ENCODE measurements around the gene CHCHD1.
"Not testable (repeated sequence)": the region's sequence is repeated elsewhere in the genome, so short reads cannot be mapped to it uniquely, and the experiment has no call there.

CHCHD1 gene

DNA sequence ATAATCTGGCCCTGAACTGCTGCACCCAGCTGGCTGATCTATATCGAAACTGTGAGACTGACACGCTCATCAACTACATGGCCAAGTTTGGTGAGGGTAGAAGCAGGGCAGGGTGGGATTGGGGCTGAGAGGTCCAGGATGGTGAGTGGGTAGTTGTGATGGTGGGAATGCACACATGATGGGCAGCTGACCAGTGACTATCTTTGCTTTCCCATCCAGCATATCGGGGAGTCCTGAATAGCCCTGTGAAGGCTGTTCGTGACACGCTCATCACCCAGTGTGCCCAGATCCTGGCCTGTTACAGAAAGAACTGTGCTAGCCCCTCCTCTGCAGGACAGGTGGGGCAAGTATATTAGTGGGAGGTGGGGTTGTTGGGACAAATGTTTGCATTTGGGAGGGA is 12.5 kb upstream of the CHCHD1 start:
- no peak for DNase-seq

- peak; percentile 27 to 65 for DNase-seq
Observed at GRCh38 chr10:73771722-73772280, 10.0 kb upstream of the CHCHD1 start.

DNA sequence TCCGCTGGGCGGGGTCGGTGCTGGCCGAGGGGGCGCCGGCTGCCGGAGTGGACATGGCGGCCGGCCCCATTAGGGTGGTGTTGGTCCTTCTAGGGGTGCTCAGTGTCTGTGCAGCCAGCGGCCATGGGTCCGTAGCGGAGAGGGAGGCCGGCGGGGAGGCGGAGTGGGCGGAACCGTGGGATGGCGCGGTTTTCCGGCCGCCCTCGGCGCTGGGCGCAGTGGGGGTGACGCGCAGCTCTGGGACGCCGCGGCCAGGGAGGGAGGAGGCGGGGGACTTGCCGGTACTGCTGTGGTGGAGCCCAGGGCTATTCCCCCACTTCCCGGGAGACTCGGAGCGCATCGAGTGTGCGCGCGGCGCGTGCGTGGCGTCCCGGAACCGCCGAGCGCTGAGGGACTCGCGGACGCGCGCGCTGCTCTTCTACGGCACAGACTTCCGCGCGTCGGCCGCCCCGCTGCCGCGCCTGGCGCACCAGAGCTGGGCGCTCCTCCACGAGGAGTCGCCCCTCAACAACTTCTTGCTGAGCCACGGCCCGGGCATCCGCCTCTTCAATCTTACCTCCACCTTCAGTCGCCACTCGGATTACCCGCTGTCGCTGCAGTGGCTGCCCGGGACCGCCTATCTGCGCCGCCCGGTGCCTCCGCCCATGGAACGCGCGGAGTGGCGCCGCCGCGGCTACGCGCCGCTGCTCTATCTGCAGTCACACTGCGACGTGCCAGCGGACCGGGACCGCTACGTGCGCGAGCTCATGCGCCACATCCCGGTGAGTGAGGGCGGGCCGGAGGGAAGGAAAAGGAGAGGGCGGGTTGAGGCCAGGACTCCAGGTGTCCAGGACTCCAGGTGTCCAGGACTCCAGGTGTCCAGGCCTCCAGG is 9.3 kb upstream of the CHCHD1 start:
- peak; percentile 65 to 67 for DNase-seq

GRCh38 chr10:73773152-73773879 is 8.5 kb upstream of the CHCHD1 start:
- DNase-seq = no peak

DNA sequence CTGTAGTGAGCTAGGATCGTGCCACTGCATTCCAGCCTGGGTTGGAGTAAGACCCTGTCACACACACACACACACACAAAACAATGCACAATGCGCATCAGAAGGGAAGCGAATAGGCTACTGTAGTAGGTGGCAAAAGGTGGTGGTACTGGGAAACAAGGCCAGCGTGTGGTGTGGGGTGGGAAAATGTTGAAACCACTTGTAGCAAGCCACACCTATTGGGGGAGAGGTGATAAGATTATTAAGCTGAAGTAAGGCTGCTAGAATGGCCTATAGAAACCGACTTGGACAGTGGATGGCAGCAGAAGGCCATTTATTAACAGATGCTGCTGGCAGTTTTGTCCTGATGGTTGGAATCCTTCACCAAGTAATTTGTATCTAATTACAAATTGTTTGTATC is 7.2 kb upstream of the CHCHD1 start:
- no peak for DNase-seq

GRCh38 chr10:73779018-73779417 is 2.8 kb upstream of the CHCHD1 start:
- DNase-seq = no peak

GRCh38 chr10:73779539-73780197 is 2.2 kb upstream of the CHCHD1 start:
- no peak for DNase-seq

GRCh38 chr10:73780301-73780700 is 1.5 kb upstream of the CHCHD1 start:
- DNase-seq = no peak

GRCh38 chr10:73780966-73781365 is 882 bp upstream of the CHCHD1 start:
- no peak for DNase-seq

DNA sequence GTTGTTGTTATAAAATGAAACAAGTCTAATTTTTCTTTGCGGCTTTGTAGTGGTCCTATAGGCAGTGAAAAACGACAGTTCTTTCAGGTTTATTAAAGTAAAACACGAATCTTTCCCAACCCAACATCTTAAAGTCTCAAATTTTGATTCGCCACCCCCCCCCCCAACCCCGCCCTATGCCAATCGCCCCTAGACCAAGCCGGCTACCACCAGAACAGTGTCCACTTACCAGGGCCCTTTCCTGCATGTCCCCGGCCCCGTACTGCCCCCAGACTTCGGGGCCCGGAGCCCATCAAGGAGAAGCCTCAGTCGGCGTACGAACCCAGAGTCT is 335 bp upstream of the CHCHD1 start:
- DNase-seq = no peak

DNA sequence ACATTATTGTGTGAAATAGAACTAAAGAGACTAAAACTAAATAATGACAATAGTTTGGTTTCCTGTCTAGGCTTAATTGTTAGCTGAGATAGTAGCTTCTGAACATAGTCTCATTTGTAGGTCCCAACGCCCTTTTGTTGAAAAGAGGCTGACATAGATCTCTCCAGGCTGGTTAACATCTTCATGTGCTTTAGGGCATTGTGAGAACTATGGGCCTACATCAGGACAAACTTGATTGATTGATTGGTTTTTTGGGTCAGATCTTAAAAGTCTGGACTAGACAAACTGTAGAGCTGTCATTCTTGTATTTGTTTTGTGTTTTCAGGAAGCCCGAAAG is 869 bp downstream of the CHCHD1 start:
- no peak for DNase-seq

DNA sequence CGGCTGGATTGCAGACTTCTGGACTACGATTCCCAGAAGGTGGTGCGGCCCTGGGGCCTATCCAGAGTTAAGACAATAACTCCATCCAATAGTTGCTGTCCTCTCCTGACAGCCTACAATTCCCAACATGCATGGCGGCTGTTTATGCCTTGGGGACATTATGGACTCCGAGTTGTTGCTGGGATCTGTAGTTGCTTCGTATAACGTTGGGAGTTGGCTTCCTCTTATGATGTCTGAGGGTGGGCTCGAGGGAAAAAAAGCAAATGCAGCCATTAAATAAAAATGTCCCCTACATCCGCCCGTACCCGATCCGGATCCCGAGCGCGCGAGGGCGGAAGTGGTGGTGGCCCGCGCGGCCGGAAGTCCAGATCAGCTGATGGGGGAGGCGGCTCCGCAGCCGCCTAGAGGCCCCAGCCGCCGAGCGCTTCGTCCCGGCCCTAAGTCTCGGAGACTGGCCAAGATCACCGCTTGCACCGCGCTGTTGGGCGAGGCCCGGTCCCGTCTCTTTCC is 3.4 kb downstream of the CHCHD1 start, which contains the start of gene ZSWIM8:
Gene ZSWIM8 (plus strand): TSS at position 396 of the 510 bp plus-strand sequence. CDS start 273 bp downstream, outside the sequence.
- DNase-seq = peak; percentile 78 to 84

DNA sequence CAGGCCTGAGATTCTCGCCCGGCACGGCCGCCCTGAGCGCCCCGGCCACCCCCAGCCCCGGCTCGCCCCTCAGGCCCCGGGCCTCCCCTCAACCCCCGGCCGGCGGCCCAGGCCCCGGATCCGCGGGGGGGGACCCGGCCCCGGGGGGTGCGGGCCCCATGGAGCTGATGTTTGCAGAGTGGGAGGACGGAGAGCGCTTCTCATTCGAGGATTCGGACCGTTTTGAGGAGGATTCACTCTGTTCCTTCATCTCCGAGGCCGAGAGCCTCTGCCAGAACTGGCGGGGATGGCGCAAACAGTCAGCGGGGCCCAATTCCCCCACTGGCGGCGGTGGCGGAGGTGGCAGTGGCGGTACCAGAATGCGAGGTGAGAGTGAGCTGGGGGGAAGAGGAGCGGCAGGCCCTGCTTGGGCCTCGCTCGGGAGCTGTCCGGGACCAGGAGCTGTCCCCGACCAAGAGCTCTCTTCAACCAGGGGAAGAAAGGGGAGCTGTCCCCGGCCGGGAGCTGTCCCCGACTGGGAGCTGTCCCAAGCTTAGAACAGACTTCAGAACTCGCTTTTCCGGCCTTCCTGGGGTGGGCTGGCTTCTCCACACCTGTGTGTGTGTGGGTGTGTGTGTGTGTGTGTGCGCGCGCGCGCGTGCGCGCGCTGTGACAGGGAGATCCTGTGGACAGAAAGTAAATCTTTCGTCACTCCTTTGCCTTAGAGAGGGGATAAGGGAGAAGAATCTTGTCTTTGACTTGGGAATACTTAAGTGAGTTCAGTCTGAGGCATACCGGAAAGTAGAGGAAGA is 4.1 kb downstream of the CHCHD1 start:
- no peak for DNase-seq

GRCh38 chr10:73786512-73786885 is 4.7 kb downstream of the CHCHD1 start:
- no peak for DNase-seq

DNA sequence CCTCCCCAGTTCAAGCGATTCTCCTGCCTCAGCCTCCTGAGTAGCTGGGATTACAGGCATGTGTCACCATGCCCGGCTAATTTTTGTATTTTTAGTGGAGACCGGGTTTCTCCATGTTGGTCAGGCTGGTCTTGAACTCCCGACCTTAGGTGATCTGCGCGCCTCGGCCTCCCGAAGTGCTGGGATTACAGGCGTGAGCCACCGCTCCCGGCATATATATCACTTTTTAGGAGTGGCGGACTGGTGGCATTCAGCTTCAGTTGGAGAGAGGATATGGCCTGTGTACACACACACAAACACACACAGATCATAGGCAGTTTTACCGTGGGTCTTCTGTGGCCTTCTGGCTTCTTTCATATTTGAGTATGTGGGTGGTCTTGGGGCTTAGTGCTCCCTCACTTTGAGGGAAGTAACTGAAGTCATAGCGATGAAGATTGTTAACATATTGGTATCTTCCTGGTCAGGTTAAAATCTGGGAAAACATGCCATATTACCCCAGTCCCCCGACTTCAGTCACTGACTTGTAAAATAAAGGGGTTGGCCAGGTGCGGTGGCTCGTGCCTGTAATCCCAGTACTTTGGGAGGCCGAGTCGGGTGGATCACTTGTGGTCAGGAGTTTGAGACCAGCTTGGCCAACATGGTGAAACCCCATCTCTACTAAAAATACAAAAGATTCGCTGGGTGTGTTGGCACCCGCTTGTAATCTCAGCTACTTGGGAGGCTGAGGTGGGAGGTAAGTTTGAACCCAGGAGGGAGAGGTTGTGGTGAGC is 5.4 kb downstream of the CHCHD1 start:
- DNase-seq = not testable (repeated sequence)

GRCh38 chr10:73788864-73789658 is 7.2 kb downstream of the CHCHD1 start:
- no peak for DNase-seq

GRCh38 chr10:73789659-73790055 is 7.8 kb downstream of the CHCHD1 start:
- no peak for DNase-seq

- no peak for DNase-seq
Observed at GRCh38 chr10:73790886-73791625, 9.2 kb downstream of the CHCHD1 start.

DNA sequence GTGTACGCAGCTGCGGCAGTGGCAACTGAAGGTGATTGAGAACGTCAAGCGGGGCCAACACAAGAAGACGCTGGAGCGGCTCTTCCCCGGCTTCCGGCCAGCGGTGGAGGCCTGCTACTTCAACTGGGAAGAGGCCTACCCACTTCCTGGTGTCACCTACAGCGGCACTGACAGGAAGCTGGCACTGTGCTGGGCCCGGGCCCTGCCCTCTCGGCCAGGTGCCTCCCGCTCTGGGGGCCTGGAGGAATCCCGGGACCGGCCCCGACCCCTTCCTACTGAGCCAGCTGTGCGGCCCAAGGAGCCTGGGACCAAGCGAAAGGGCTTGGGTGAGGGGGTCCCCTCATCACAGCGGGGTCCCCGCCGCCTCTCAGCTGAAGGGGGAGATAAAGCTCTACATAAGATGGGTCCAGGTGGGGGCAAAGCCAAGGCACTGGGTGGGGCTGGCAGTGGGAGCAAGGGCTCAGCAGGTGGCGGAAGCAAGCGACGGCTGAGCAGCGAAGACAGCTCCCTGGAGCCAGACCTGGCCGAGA is 10.1 kb downstream of the CHCHD1 start:
- DNase-seq = no peak

DNA sequence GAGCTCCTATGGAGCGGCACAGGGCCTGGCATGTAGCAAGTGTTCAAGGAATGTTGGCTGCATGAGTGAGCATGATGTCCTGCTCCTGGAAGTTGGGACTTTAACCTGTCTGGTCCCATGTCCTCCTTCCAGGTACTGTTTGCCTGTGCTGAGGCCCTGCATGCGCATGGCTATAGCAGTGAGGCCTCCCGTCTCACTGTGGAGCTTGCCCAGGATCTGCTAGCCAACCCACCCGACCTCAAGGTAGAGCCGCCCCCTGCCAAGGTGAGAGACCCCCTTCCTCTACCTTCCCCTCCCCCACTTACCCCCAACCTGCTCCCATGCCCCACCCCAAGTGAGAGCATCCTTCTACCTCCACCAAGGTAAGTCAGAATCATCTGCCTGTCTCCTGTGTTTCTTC is 11.6 kb downstream of the CHCHD1 start:
- no peak for DNase-seq
